HG03378 (cell line): Measurements from ENCODE around the gene SESN1.

ENCODE experiments used
- ATAC-seq: cut with Tn5 transposase; IDR thresholded peaks from one replicate; pipeline ENCODE4 v1.9.1; 2021; ENCODE audit warnings: mild to moderate bottlenecking, moderate library complexity; ENCODE audit not compliant: unreplicated experiment

SESN1 gene

DNA sequence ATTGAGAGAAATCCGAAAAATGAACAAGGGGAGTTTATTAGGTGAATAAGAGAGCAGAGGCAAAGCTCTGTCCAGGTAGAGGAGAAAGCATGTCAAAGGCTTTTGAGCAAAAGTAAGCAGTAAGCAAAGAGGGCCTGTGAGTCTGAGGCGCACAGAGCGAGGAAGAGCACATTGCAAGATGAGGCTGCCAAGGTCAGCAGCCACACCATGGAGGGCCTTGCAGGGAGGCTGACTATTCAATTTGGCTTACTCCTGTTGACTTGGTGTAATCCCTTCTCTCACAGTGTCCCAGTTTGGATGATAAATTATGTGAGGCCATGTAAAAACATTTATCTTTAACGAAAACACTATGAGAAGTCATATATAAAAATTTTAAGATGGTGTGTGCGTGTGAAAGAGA lies 32.4 kb downstream of the SESN1 start:
- ATAC-seq = no peak

DNA sequence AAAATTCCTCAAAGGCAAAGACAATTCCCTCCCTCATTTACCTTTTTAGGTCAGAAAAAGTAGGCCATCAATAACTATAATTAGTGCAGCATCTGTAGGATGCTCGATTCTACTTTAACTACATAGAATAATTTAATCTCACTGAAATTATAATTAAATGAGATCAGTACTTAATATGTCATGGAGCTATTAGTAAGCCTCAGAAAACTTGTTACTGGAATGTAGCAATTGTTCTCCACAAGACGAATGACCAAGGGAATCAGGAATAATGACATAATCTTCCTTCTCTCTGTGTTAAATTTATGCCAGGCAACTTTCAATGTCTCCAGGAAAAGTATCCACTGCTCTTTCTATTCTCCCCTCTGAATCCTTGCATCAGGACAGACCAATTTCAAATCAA lies 34.1 kb downstream of the SESN1 start:
- no peak for ATAC-seq

DNA sequence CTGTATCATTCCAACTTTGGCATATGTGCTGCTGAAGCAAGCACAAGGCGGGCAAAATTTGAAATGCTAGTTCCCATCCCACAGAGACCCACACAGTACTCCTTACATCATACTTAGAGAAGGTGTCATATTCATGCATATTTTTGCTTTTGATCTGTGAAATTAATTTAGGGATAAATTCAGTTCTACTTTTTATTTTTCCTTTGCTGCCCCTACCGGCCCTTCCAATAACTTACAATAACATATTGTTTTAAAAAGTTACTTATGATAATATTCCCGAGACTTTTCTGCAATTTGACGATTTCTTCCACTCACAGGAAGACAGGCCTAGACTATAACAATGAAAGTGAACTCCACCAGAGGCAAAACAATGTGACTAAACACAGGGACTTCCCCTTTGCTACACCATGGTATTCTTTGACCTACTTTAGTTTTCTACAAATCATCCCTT lies 35.0 kb downstream of the SESN1 start:
- ATAC-seq = no peak

DNA sequence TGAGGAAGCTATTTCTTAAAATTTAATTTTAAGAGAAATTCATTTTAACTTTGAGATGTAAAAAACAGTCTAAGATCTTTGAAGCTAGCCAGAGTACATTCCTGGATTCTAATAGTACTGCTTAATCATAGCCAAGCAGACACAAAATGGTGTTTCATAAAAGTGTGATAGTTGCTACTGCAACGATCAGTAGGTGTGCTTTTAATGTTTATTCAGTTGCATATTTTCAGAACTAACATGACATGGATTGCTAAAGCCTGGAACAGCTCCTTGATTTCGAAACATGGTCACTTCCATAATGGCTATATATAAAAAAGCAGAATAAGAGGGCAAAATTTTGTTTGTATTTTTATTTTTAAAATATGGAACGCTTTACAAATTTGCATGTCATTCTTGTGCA lies 35.5 kb downstream of the SESN1 start:
- ATAC-seq = no peak

DNA sequence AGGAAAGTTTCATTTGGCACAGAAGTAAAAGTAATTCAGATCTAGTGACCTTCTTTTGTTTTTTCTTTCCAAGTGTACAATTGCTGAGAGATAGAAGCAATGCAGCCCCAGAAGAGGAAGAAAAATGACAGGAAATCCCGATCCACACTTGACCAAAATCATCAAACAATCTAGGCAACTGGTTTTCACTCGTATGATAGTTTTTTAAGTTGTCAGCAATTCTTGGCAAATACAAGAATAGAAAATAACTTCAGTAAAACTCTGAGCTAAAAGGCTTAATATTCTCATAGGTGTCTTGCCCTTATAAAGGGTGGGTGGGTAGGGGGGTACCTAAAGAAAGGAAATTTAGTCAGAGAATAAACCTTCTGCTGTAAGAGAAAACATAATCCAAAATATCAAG lies 36.0 kb downstream of the SESN1 start:
- ATAC-seq = no peak

DNA sequence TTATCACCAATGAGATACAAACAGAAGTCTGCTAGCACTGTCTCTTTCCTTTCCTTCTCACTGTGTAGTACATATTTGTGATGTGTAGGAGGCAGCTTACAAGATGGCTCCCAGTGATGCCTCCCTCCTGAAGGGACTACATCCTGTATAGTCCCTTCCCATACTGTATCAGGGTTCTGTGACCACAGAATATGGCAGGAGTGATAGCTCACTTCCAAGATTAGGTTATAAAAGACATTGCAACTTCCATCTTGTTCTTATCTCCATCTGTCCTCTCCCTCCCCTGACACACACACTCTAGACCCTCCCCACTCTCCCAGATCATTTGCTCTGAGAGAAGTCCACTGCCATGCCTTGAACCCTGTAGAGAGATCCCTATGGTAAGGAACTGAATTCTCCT lies 38.0 kb downstream of the SESN1 start:
- ATAC-seq = no peak

DNA sequence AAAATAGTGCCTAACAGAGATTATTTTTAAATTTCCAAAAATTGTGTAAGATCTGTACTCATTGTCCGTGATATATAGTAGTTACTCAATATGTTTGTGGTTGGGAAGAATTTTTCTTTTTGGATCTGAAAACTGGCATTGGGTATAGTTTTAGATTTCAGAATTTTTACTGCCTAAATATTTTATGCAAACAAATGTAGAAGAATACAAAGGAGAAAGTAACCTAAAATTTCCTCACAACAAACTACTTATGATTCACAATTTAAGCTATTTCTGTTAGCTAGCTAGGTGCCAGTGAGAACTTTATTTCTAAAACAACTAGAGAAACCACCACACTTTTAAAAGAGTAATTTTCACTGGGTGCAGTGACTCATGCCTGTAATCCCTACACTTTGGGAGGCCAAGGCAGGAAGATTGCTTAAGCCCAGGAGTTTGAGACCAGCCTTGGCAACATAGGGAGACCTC lies 38.8 kb downstream of the SESN1 start:
- ATAC-seq = no peak

DNA sequence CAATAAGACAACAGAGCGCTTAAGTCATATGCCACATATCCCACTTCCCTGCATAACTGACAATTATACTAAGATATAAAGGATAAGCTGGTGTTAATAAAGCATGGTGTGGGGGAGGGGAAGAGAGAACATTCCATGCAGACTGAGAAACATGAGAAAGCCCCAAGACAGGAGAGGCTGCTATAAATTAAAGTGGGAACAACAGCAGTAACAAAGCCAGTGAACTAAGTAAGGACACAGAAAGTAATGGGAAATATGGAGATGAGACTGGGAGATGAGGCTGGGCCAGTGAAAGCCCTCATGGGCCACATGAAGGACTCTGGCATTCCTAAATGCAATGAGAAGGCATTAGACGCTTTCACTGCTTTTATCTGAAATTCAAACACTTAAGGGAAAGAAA lies 41.3 kb downstream of the SESN1 start:
- no peak for ATAC-seq

DNA sequence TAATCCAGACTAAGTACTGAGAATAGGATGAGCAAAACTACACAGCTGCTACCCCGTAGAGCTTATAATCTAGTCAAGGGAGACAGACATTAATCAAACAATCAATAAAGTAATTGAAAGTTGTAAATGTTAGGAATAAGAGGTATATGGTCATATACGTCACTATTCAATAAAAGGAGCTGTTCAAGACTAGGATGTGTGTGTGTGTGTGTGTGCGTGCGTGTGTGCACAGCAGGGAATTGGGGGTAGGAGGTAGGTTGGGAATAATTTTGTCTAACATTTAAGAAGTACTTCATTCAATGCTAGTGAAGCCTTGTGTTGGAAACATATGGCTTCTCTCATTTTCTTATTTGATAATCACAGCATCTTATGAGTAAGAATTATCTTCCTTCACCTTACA lies 41.8 kb downstream of the SESN1 start:
- no peak for ATAC-seq

DNA sequence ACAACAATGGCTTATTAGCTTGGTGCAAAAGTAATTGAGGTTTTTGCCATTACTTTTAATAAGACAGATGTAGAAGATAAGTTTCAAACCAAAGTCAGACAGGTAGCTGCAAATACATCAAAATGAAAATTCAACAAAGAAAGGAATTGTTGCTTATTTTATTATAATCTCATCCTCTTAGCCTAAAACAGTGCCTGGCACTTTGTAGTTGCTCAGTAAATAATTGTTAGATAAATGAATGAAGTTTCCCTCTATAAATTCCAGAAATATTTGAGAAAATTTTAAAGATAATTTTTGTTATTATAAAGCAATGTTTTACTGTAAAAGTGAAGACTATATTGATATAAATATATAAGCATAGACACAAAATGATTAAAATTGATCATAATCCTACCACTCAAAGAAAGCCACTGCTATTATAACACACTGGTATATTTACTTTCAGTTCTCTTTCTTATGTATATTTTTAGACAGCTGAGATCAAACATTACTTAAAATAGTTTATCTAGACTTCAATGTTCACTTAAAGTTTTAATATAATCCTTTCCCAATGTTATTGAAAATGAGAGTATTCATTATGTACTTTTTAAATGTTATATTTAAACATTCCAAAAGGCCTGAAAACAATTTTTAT lies 42.5 kb downstream of the SESN1 start:
- ATAC-seq = no peak

DNA sequence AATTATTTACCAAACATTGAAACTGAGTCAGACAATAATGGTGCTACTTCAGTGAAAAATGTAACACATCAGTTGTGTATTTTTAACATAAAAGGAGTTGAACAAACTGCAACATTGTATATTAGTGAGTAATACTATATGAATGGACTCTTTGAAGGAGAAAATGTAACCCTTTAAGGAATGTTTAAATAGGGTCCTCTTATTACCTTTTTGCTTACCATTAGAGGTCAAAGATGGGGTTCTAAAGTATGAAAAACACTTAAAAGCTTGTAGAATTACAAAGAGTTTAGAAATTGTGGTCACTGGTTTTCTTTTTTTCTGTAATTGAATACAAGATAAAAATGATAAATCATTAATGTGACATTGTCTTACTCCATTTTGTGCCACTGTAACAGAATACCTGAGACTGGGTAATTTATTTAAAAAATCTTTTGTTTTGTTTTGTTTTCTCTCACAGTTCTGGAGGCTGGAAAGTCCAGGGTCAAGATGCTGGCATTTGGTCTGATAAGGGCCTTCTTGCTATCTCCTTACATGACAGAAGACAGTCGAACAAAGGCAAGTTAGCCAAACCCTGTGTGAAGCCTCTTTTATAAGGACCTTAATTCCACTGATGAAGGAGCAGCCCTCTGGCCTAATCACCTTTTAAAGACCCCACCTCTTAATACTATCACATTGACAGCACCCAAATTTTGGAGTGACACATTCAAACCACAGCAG lies 43.2 kb downstream of the SESN1 start:
- ATAC-seq = no peak

DNA sequence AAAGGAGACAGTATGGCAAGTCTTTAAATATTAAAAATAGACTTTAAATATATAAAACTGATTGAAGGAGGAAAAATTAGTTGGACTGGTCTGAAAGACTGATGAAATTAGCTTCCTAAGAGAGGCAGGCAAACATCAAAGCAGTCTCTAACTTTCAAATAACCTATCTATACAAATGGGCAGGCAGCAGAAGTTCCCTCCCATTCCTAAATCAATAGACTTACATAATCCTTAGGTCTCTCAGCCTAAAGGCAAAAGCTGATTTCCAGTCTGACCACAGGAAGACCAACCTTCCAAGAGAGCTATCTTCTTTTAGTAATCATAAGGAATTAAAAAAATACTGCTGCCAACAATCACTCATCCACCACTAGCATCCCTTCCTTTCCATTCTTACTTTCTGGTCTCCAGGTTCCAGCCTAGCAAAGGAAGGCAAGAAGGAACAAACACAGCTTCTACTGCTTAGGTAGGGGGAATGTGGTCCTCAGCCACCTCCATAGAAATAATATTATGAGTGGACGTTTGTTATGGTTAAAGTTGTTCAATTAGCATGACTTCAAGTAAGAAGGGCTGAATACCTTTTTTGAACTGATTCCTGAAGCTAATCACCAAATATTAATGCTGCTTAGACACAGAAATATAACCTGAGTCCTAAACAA lies 44.1 kb downstream of the SESN1 start:
- no peak for ATAC-seq

DNA sequence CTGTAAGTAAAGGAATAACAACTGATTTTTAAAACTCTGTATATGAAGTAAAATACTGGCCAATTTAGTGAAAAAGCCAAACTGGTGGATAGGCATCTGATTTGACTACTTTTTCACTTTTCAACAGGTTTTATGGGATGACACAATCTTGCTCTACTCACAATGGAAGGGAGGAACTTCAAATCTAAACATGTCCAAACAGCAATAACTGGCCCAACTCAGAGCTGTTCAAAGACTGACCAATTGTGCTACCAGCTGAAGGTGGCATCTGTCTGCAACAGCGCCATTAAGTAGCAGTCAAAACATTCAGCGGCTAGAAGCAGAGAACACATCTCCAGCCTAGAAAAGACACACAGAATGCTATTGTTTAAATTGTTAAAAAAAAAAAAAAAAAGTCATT lies 44.6 kb downstream of the SESN1 start:
- ATAC-seq = no peak

DNA sequence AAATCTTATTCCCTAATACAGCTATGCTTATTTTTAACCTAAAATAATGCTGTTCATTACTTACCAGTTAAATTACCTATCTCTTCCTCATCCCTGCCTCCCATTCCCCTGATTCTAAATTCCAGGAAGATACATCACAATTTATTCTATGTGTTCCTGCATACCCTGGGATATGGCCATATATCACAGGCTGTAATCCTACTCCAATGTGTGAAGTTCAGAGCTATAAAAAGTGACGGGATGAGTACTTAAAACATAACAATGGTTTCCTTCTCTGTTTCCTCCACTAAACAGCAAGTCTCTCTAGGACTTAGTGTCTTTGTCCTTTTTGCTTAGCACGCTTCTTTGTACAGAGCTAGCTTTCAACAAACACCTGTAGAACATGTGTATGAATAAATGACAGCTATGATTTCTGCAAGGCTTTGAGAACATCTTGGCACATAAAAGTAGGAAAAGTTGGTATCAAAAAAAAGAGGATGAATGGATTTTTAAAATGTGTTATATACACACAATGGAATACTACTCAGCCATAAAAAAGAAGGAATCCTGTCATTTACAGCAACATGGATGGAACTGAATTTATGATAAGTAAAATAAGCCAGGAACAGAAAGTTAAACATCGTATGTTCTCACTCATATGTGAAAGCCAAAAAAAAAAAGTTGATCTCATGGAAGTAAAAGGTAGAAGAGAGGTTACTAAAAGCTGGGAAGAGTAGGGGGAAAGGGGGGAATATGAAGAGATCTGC lies 45.8 kb downstream of the SESN1 start:
- ATAC-seq = no peak

DNA sequence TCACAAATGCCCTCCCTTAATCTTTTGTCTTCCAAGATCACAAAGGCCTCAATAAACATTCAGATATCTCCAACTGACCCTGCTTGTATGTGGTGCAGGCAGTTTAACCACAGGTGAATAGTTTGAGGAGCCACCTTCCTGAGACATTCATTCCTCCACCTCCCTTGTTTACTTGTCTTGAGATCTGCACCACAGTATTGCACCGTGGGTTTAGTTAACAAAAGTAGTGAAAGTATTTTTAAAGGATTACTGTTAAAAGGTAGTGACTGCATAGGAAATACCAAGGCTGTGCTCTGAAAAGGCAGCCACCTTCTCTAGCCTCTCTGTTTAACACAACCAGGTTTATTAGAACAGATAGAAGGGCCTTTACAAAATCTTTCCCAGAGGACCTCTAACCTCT lies 46.5 kb downstream of the SESN1 start:
- ATAC-seq = no peak

DNA sequence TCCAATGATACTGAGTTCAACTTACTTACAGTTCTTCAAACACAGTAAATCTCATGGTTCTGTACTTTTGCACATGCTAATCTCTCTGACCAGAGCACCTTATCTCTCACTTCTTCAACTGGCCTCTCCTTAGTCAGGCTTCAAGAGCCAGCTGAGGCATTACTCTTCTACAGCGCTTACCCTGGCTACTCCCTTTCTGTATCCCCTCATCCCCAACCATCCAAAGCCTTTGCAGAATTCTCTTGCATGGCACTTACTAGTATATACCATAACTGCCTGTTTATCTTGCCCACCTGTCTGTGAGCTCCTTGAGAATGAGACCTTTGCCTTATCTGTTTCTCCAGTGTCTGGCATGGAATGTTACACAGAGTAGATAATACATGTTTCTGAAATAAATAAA lies 49.2 kb downstream of the SESN1 start:
- no peak for ATAC-seq

DNA sequence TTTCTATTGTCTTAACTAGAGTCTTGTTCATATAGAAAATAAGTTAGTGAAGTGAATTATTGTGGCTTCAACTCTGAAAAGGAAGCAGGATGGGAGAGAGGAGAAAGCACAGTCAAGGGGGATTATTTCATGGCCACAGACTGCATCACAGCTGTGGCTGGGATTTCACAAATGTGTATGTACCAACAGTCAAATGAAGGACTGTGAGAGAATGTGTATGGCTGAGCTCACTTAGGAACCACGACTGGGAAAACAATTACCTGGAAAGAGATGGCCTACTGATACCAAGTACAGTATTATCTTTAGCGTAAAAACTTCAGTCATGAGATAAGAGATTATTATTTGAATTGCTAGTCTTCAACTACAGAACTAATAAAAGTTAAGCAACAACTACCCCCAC lies 54.9 kb downstream of the SESN1 start:
- no peak for ATAC-seq

DNA sequence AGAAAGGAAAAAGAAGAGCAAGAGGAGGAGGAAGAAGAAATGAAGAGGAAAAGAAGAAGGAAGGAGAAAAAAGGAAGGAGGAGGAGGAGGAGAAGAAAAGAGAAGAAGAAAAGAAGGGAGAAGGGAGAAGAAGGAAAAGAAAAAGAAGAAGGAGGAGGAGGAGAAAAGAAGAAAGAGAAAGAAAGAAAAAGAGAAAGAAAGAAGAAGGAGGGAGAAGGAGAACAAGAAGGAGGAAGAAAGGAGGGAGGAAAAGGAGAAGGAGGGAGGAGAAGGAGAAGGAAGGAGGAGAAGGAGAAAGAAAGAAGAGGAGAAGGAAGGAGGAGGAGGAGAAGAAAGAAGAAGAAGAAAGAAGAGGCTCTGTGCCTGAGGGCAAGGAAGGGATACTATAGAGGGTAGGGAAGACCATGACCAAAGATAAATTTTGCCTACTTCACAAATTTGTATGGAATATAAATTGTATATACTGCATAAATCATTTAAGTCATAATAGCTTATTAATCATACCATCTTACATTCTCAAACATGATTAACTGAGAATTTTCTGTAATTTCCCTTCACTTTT lies 55.7 kb downstream of the SESN1 start:
- ATAC-seq = no peak

DNA sequence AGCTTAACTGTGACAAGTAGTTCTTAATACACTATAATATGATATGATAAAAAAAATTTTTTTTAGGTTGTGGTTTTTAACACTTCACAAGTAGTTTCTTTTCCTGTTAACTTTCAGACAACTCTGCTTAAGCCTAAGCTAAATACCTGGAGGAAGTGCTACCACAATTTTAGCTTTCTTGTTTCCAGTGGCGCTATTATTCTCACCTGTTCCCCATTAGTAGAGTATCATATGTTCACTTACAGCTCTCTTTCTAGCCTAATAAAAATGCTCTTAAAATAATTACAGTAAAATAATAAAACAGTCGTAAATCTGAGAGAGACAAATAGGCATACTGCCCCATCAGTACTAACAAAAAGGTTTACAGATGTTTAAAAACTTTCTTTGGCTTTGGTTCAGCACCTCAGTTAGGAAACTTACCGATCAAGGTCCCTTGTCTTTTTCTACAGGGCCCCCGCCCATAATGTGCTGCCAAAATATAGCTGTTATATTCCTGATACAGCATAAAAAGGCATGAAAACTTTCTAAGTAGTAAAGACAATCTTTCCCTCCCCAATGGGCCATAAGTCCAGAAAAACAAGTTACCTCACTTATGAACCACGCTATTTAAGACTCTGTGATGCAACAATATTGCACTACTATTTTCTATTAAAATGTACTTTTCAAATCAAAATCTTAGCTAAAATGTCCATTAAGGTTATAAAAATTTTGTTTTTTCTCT lies 57.9 kb downstream of the SESN1 start:
- ATAC-seq = no peak

DNA sequence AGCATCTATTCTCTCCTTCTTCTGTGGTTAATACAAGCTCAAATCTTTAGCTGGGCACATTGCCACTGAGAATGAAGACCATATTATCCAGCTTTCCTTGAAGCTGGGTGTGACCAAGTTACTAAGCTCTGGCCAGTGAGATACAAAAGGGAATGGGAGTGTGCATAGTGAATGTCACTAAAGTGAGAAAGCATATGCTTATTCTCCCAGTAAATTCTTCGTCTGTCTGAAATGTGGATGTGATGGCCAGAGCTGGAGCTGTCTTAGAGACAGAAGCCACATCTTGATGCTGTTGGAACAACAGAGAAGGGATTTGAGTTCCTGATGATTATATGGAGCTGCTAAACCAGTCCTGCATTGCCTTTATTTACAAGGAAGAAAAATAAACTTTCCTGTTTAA lies 60.1 kb downstream of the SESN1 start:
- no peak for ATAC-seq

DNA sequence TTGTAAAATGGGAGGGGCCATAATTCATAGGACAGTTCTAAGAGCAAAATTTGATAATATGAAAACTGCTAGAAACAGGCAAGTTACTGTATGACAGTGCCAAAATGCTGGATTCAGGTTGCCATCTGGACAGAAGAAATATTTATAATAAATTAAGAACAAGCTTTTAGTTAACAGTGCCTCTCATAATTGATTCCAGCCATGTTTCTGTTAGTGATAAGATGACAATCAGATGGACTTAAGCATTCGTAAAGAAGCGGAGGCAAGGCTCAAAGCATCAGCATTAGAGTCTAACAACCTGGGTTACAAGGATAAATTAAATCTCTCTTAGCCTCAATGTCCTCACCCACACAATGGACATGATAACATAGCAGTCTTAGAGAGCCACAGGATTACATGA lies 61.0 kb downstream of the SESN1 start:
- no peak for ATAC-seq
